A549 (cell line): ENCODE data around the gene KARS1. TPM values are rescaled to one million over a fixed set of nuclear protein-coding genes. Genes with fewer than 3 reads are reported as not detected.

ENCODE experiments used
- ATAC-seq, 2 experiments: fragments of 200-7000 bp in 1 of 2; fragments of >200 bp in 1 of 2; cut with Nextera tagmentation in 1 of 2; cut with Tn5 transposase in 1 of 2; 3 replicates each; pipeline versions ENCODE4 v1.8.0 to v1.9.1; 2018 to 2020; ENCODE audit warnings: mild to moderate bottlenecking in 1 of 2, moderate library complexity in 1 of 2
- CTCF ChIA-PET: fragments of 300-600 bp; sonication (Branson Sonifier 250); formaldehyde crosslinking; extraction: SDS; loops from one replicate; lab custom pipeline; 2021; ENCODE audit warnings: antibody characterized with exemption, inconsistent platforms; lab: Yijun Ruan, JAX
- POLR2A ChIA-PET: fragments of 350-600 bp; formaldehyde crosslinking; extraction: SDS; loops from one replicate; lab custom pipeline; 2021; ENCODE audit warnings: antibody characterized with exemption, inconsistent platforms; lab: Yijun Ruan, JAX
- DNase-seq, 2 experiments: peaks; one replicate each; pipeline versions ENCODE4 v3.0.0 to v3.0.0-alpha.2; 2011 to 2016; ENCODE audit warnings: low read depth in 1 of 2, low spot score in 1 of 2
- FAIRE-seq: peaks from 2 replicates; lab custom pipeline; 2011; peaks lifted over from hg19 to GRCh38; lab: Jason Lieb, UNC
- H3K27ac ChIP-seq, 2 experiments: fragments of >200 bp; sonication (Bioruptor Twin); formaldehyde crosslinking; 3 replicates each; pipeline ENCODE4 v1.5.1; 2016 to 2017
- H3K4me1 ChIP-seq: fragments of >200 bp; sonication (Bioruptor Twin); formaldehyde crosslinking; 3 replicates; pipeline ENCODE4 v1.6.1; 2016
- H3K4me2 ChIP-seq: fragments of >200 bp; sonication (Bioruptor Twin); formaldehyde crosslinking; 3 replicates; pipeline ENCODE4 v1.6.1; 2016
- H3K4me3 ChIP-seq: fragments of >200 bp; sonication (Bioruptor Twin); formaldehyde crosslinking; 3 replicates; pipeline ENCODE4 v1.5.1; 2016
- H3K9me3 ChIP-seq: fragments of >200 bp; sonication (Bioruptor Twin); formaldehyde crosslinking; 3 replicates; pipeline ENCODE4 v1.6.1; 2016
- CBX2 ChIP-seq: fragments of 200-600 bp; sonication (generic); IDR thresholded peaks from 2 replicates; pipeline ENCODE4 v1.6.1; 2016; ENCODE audit warnings: low read depth, mild to moderate bottlenecking, borderline replicate concordance
- EHF ChIP-seq: fragments of 250-450 bp; sonication (Bioruptor Pico); IDR thresholded peaks from 2 replicates; pipeline ENCODE4 v1.5.0; 2020; ENCODE audit warnings: mild to moderate bottlenecking
- JUN ChIP-seq, 2 experiments: fragments of >200 bp; sonication (Bioruptor Twin); formaldehyde crosslinking; IDR thresholded peaks; 2 replicates in 1 of 2; 3 replicates in 1 of 2; pipeline ENCODE4 v1.6.1; 2016 to 2017
- JUNB ChIP-seq: fragments of >200 bp; sonication (Bioruptor Twin); formaldehyde crosslinking; IDR thresholded peaks from 2 replicates; pipeline ENCODE4 v1.6.1; 2016
- KDM5A ChIP-seq: fragments of 200-600 bp; sonication (generic); IDR thresholded peaks from 2 replicates; pipeline ENCODE4 v1.6.1; 2016; ENCODE audit warnings: antibody characterized with exemption, mild to moderate bottlenecking
- MYC ChIP-seq: IDR thresholded peaks from 2 replicates; pipeline ENCODE4 v1.6.1; 2012; ENCODE audit warnings: mild to moderate bottlenecking, inconsistent platforms, low read length, improper control_type of control experiment, borderline replicate concordance
- PHF8 ChIP-seq: fragments of 200-600 bp; sonication (generic); IDR thresholded peaks from 2 replicates; pipeline ENCODE4 v1.6.1; 2016; ENCODE audit warnings: low read depth, mild to moderate bottlenecking, antibody characterized with exemption, moderate library complexity, borderline replicate concordance
- POLR2A ChIP-seq: IDR thresholded peaks from 2 replicates; pipeline ENCODE4 v1.6.1; 2012; ENCODE audit warnings: mild to moderate bottlenecking, low read length
- SREBF2 ChIP-seq: fragments of 450-650 bp; IDR thresholded peaks from 2 replicates; pipeline ENCODE4 v1.6.1; 2014; ENCODE audit warnings: mild to moderate bottlenecking, moderate library complexity
- WGBS: methylation state at CpG from one replicate; pipeline ENCODE4 v1.1.6; 2017; ENCODE audit errors: missing lambda C conversion rate; 5-methylcytosine and 5-hydroxymethylcytosine counted together
- polyA minus RNA-seq: library from RNA; depleted of rRNA, polyadenylated mRNA; stranded (reverse); fragments of >200 nt; gene quantifications from 2 replicates; pipeline ENCODE4 v1.2.3, GENCODE V29; 2011; rRNA and poly(A)+ RNA removed
- polyA plus RNA-seq, 4 experiments: library from polyadenylated mRNA; depleted of rRNA in 3 of 4; stranded (reverse); fragments of >200 nt; fragmentation: RNase III in 1 of 4; extraction: RNeasy Plus Mini Kit Qiagen cat#74134 plus additional on column Dnase treatment in 1 of 4; gene quantifications; 2 replicates in 3 of 4; 3 replicates in 1 of 4; pipeline ENCODE4 v1.2.3, GENCODE V29; 2011 to 2017
- TF ChIP-seq, protein P1 (sequence below): fragments of 200-600 bp; sonication (generic); IDR thresholded peaks from 2 replicates; pipeline ENCODE4 v1.6.1; 2016; ENCODE audit warnings: antibody characterized with exemption, mild to moderate bottlenecking, moderate library complexity
- TF ChIP-seq, protein P2 (sequence below): IDR thresholded peaks from 2 replicates; pipeline ENCODE4 v1.6.1; 2012
- TF ChIP-seq, protein P3 (sequence below): fragments of >200 bp; sonication (Bioruptor Twin); formaldehyde crosslinking; IDR thresholded peaks from 3 replicates; pipeline ENCODE4 v1.6.1; 2016
- TF ChIP-seq, protein P4 (sequence below): fragments of >200 bp; sonication (Bioruptor Twin); formaldehyde crosslinking; IDR thresholded peaks from 3 replicates; pipeline ENCODE4 v1.5.1; 2016

The KARS1 gene
- polyA plus RNA-seq (2011; rRNA removed) (211 and 218 TPM in 2 replicates), polyA plus RNA-seq (2017; fragmentation: RNase III; extraction: RNeasy Plus Mini Kit Qiagen cat#74134 plus additional on column Dnase treatment) (145 to 163 TPM (median 146 TPM) in 3 replicates), polyA minus RNA-seq (89.5 and 105 TPM in 2 replicates)
- polyA plus RNA-seq (2012; cell fraction: cytosol; rRNA removed), result 115 and 116 TPM in 2 replicates
- polyA plus RNA-seq (2012; cell fraction: nucleus; rRNA removed), result 63.3 and 98.0 TPM in 2 replicates

DNA sequence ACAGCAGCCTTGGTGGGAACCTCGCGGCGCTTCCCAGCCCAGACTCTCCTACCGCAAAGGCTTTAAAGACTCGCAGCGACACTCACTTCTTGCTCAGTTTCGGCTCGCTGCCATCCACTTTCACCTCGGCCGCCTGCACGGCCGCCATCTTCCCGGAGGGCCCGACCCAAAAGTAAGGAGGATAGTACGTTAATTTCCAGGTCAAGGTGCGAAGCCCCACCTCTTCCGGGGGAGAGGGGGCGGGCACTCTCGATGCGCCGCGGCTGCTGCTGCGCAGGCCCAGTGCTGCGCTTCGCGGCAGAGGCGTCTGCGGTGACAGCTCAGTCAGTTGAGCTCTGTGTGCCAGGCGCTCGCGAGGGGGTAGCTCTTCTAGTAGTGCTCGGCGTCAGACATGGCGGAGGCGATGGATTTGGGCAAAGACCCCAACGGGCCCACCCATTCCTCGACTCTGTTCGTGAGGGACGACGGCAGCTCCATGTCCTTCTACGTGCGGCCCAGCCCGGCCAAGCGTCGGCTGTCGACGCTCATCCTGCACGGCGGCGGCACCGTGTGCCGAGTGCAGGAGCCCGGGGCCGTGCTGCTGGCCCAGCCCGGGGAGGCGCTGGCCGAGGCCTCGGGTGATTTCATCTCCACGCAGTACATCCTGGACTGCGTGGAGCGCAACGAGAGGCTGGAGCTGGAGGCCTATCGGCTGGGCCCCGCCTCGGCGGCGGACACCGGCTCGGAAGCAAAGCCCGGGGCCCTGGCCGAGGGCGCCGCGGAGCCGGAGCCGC lies at the start of gene KARS1, which contains the start of gene TERF2IP:
Gene KARS1 (minus strand): TSS at position 174 of the 773 bp plus-strand sequence. CDS start 26 bp downstream, at position 148.
Gene TERF2IP (plus strand): TSS at position 282 of the 773 bp plus-strand sequence. CDS start 110 bp downstream, at position 392.
- Histone ChIP-seq H3K4me2 (peak within 1 kb of the TSS; percentile 78), H3K27ac (peak within 1 kb of the TSS; percentile 92 to 96), H3K4me1 (peaks cover 22% of the 10 kb centered on the region; the same call in 2 of the 3 replicates), H3K9me3 (no peaks in the 10 kb centered on the region), H3K4me3 (peak within 1 kb of the TSS; percentile 71)
- WGBS, result 3% methylated on average over 52 of the region's 76 CpGs
- peak; percentile 94 to 97 for ATAC-seq
- POLR2A ChIA-PET, result interaction anchor here (0.6 to 2.1 kb wide), 9 partner anchors 9 to 131 kb away, joined by 3 to 17 read pairs (median 4); partner anchors contain the start of genes ADAT1 and GABARAPL2
- peak; percentile 94 for DNase-seq
- FAIRE-seq, result no peak
- TF ChIP-seq KDM5A (peak; percentile 96), JUN (IDR thresholded peaks at IDR 0.05) (peak; percentile 76 to 81; a peak in 3 of 5 replicates), PHF8 (peak; percentile 95; the same call in 1 of the 2 replicates), SREBF2 (no peak), MYC (peak; percentile 86), POLR2A (peak; percentile 90), JUNB (no peak), CBX2 (no peak)
- TF ChIP-seq, protein P1, sequence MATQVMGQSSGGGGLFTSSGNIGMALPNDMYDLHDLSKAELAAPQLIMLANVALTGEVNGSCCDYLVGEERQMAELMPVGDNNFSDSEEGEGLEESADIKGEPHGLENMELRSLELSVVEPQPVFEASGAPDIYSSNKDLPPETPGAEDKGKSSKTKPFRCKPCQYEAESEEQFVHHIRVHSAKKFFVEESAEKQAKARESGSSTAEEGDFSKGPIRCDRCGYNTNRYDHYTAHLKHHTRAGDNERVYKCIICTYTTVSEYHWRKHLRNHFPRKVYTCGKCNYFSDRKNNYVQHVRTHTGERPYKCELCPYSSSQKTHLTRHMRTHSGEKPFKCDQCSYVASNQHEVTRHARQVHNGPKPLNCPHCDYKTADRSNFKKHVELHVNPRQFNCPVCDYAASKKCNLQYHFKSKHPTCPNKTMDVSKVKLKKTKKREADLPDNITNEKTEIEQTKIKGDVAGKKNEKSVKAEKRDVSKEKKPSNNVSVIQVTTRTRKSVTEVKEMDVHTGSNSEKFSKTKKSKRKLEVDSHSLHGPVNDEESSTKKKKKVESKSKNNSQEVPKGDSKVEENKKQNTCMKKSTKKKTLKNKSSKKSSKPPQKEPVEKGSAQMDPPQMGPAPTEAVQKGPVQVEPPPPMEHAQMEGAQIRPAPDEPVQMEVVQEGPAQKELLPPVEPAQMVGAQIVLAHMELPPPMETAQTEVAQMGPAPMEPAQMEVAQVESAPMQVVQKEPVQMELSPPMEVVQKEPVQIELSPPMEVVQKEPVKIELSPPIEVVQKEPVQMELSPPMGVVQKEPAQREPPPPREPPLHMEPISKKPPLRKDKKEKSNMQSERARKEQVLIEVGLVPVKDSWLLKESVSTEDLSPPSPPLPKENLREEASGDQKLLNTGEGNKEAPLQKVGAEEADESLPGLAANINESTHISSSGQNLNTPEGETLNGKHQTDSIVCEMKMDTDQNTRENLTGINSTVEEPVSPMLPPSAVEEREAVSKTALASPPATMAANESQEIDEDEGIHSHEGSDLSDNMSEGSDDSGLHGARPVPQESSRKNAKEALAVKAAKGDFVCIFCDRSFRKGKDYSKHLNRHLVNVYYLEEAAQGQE, result no peak
- TF ChIP-seq, protein P2, sequence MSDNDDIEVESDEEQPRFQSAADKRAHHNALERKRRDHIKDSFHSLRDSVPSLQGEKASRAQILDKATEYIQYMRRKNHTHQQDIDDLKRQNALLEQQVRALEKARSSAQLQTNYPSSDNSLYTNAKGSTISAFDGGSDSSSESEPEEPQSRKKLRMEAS, result peak; percentile 90
- TF ChIP-seq, protein P3, sequence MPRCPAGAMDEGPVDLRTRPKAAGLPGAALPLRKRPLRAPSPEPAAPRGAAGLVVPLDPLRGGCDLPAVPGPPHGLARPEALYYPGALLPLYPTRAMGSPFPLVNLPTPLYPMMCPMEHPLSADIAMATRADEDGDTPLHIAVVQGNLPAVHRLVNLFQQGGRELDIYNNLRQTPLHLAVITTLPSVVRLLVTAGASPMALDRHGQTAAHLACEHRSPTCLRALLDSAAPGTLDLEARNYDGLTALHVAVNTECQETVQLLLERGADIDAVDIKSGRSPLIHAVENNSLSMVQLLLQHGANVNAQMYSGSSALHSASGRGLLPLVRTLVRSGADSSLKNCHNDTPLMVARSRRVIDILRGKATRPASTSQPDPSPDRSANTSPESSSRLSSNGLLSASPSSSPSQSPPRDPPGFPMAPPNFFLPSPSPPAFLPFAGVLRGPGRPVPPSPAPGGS, result peak; percentile 85; the same call in 1 of the 3 replicates
- CTCF ChIA-PET, result interaction anchor here (0.8 to 2.2 kb wide), 4 partner anchors 11 to 183 kb away, joined by 3 to 7 read pairs (median 4); partner anchors contain the start of gene TMEM170A

DNA sequence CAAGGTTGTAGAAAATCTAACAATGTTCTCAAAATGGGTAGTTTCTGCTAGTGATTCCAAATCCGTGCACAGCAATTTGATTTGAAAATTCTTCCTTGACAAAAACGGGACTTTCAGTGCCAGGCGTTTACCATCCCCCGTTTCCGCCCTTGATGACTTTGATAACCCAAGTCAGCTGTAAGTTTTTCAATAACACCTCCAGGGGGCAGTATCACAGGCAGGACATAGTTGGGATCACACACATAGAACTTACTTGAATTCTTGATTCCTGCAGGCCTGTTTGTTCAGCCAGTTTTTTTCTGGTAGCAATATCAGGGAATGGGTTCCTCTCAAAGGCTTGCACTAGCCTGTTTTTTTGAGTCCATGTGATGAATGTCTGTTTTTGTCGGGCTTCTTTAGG lies 48.2 kb upstream of the KARS1 start:
- no peak overlapping the region for H3K27ac ChIP-seq
- no peak overlapping the region for H3K4me2 ChIP-seq
- TF ChIP-seq, protein P4, sequence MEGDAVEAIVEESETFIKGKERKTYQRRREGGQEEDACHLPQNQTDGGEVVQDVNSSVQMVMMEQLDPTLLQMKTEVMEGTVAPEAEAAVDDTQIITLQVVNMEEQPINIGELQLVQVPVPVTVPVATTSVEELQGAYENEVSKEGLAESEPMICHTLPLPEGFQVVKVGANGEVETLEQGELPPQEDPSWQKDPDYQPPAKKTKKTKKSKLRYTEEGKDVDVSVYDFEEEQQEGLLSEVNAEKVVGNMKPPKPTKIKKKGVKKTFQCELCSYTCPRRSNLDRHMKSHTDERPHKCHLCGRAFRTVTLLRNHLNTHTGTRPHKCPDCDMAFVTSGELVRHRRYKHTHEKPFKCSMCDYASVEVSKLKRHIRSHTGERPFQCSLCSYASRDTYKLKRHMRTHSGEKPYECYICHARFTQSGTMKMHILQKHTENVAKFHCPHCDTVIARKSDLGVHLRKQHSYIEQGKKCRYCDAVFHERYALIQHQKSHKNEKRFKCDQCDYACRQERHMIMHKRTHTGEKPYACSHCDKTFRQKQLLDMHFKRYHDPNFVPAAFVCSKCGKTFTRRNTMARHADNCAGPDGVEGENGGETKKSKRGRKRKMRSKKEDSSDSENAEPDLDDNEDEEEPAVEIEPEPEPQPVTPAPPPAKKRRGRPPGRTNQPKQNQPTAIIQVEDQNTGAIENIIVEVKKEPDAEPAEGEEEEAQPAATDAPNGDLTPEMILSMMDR, result peak; percentile 18; the same call in 1 of the 3 replicates
- TF ChIP-seq EHF (CRISPR knock-in tag), result no peak
- no peak overlapping the region for H3K4me3 ChIP-seq
- no peaks in the 10 kb centered on the region for H3K9me3 ChIP-seq
- FAIRE-seq, result no peak
- peak; percentile 18 to 45 for DNase-seq
- WGBS, result 46% methylated on average over 6 of the region's 6 CpGs
- no peaks in the 10 kb centered on the region for H3K4me1 ChIP-seq
- peak in 1 of 2 experiments; percentile 45; a peak in 2 of 6 replicates for ATAC-seq
- POLR2A ChIA-PET, result no interaction called here
- CTCF ChIA-PET, result interaction anchor here (0.7 to 1.5 kb wide), 3 partner anchors 11 to 94 kb away, joined by 3 to 4 read pairs (median 3); partner anchors contain the start of gene CPHXL2
